ENCODE data around the gene ADRA1B. TPM values are rescaled to one million over a fixed set of nuclear protein-coding genes. Genes with fewer than 3 reads are reported as not detected.

ADRA1B gene
- total RNA-seq = not detected

GRCh38 chr5:159915904-159916840, at the start of gene ADRA1B:
ADRA1B (plus strand) TSS chr5:159916482; CDS start chr5:159916906, 424 bp downstream.
- intact Hi-C loops (cut with micrococcal nuclease) = loop anchor here (1.0 to 5.0 kb wide), 5 partner anchors 154 to 629 kb away; partner anchors contain the start of gene IL12B
- Mint-ChIP-seq H3K4me3 (peak within 1 kb of the TSS; percentile 7), H3K4me1 (ENCODE audit: low read depth) (peaks cover 10% of the 10 kb centered on the region), H3K27me3 (peaks cover 47% of the 10 kb centered on the region), H3K36me3 (no peaks in the 10 kb centered on the region), H3K9me3 (no peaks in the 10 kb centered on the region), H3K27ac (no peak within 1 kb of the TSS)
- ChIA-PET CTCF (interaction anchor here (0.6 to 3.1 kb wide), 8 partner anchors 9 to 630 kb away, joined by 3 to 14 read pairs (median 6); no protein-coding TSS in a partner anchor), POLR2A (no interaction called here)
- peak; percentile 66 for DNase-seq

DNA sequence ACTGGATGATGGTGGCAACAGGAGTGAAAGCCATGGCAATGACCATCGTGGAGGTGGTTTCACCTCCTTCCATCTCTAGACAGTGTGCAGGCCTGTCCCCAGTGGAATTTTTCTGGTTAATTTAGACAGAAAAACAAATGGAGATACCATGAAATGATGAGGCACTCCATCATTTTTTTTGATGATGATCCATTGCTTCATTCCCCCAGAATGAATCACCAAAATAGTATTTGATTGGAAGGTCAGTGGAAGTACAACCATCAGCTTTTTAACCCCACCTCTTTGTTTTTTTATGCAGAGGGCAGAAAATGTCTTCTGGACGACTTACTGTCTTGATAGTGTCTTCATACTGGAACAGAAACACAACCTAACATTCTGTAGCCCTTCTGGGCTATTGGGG, 42.6 kb upstream of the ADRA1B start:
- no peak for DNase-seq
- CTCF ChIA-PET = no interaction called here
- Mint-ChIP-seq H3K9me3 (no peaks in the 10 kb centered on the region), H3K4me1 (ENCODE audit: low read depth) (no peaks in the 10 kb centered on the region), H3K27ac (no peak overlapping the region), H3K4me3 (no peak overlapping the region), H3K27me3 (peaks cover 25% of the 10 kb centered on the region), H3K36me3 (no peaks in the 10 kb centered on the region)
- POLR2A ChIA-PET = no interaction called here
- intact Hi-C loops (cut with micrococcal nuclease) = no loop called here

DNA sequence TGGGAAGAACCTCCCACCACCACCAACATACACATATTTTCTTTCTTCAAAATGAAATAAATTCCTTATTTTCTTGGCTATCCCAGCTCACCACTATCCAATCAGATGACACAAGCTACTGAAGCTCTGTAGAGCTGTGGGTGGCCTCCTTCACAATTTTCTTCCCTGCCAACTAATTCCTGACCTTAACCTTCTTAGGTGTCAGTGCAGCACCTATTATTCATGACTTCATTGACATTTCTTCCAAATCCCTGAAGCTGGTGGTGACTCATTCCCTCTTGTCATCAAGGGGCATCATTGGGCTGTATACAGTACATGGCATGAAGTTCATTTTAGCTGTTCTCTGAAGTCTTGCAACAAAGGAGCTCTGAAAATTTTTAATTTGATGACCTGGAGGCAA, 42.0 kb upstream of the ADRA1B start:
- POLR2A ChIA-PET = no interaction called here
- peaks cover 27% of the 10 kb centered on the region for H3K27me3 Mint-ChIP-seq

GRCh38 chr5:159877016-159877415, 39.3 kb upstream of the ADRA1B start:
- POLR2A ChIA-PET = no interaction called here
- intact Hi-C loops (cut with micrococcal nuclease) = no loop called here
- H3K27me3 Mint-ChIP-seq = peaks cover 33% of the 10 kb centered on the region
- H3K4me1 Mint-ChIP-seq (ENCODE audit: low read depth) = no peaks in the 10 kb centered on the region
- H3K36me3 Mint-ChIP-seq = no peaks in the 10 kb centered on the region
- CTCF ChIA-PET = no interaction called here
- no peak overlapping the region for H3K4me3 Mint-ChIP-seq
- no peak overlapping the region for H3K27ac Mint-ChIP-seq
- no peak for DNase-seq
- H3K9me3 Mint-ChIP-seq = no peaks in the 10 kb centered on the region

More for the DNA sequence above, 42.0 kb upstream of the ADRA1B start:
- no peaks in the 10 kb centered on the region for H3K9me3 Mint-ChIP-seq
- H3K4me3 Mint-ChIP-seq = no peak overlapping the region
- CTCF ChIA-PET = no interaction called here
- no peaks in the 10 kb centered on the region for H3K4me1 Mint-ChIP-seq (ENCODE audit: low read depth)
- intact Hi-C loops (cut with micrococcal nuclease) = no loop called here
- no peaks in the 10 kb centered on the region for H3K36me3 Mint-ChIP-seq
- H3K27ac Mint-ChIP-seq = no peak overlapping the region
- no peak for DNase-seq

DNA sequence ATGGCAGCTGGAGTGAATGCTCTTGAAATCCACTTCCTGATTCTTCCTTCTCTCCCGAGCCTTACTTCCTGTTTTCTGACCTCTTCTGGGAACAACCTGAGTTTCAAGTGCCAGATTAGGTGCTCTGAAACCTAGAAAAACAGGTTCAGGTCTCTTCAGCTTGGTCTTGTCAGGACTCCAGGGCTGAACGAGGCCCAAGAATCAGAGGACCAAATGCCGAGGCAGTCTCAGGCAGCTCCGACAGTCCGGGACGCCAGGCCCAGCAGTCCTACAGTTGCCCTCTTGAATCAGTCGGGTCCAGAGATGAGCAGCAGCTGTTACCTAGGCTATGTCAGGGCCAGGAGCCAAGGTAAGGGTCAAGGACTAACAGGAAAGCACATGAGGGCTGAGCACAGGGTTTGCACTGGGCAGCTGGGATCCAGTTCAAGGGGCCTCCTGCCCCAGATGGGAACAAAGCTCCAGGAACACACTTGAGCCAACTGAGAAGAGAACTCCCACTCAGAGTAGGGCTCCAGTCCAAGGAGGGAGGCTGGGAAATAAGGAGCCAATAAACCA, 38.3 kb upstream of the ADRA1B start:
- Mint-ChIP-seq H3K27me3 (peaks cover 32% of the 10 kb centered on the region), H3K4me3 (no peak overlapping the region), H3K4me1 (ENCODE audit: low read depth) (no peaks in the 10 kb centered on the region), H3K27ac (no peak overlapping the region), H3K9me3 (no peaks in the 10 kb centered on the region), H3K36me3 (no peaks in the 10 kb centered on the region)
- intact Hi-C loops (cut with micrococcal nuclease) = no loop called here
- DNase-seq = no peak
- ChIA-PET CTCF (no interaction called here), POLR2A (no interaction called here)

DNA sequence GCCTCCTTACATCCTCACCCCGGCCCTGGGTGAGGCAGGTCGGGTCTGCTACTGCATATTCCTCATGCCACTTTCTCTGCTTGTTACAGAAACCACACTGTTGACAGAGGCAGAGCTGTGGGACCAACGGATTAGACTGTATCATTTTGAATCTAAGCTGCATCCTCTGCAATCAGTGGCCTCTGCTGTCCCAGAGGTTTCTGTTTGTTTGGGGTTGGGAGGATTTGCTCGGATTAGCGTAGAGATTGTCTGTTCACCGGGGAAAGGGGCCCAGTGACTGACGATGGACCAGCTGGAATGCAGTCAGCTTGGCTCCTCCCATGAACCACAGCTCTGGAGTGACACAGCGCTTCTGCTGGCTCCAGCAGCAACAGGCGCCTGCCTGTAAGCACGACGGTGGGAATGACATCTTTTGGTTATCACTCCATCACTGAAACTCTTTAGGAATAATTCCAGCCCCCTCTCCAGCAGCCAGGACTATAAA, 37.3 kb upstream of the ADRA1B start:
- Mint-ChIP-seq H3K27me3 (peaks cover 26% of the 10 kb centered on the region), H3K4me1 (ENCODE audit: low read depth) (no peaks in the 10 kb centered on the region), H3K27ac (no peak overlapping the region), H3K4me3 (no peak overlapping the region), H3K36me3 (no peaks in the 10 kb centered on the region), H3K9me3 (no peaks in the 10 kb centered on the region)
- intact Hi-C loops (cut with micrococcal nuclease) = no loop called here
- POLR2A ChIA-PET = no interaction called here
- CTCF ChIA-PET = no interaction called here
- DNase-seq = no peak

DNA sequence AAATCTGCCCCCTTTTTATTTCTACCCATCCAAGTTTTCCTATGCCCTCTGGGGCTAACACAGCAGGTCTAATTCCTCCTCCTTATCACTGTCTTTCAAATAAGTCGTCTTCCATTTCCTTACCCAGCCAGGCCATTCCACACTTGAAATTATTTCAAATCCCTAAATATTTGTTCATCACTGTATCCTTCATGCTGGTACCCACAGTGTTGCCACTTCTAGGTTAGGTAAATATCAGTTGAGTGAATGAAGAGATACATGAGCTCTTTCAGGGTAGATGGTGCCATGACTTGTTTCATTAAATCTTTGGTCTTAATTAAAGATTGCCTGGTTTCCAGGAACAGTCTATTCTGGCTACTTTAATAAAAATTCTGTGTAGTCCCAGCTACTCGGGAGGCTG, 35.6 kb upstream of the ADRA1B start:
- CTCF ChIA-PET = no interaction called here
- POLR2A ChIA-PET = no interaction called here
- Mint-ChIP-seq H3K4me3 (no peak overlapping the region), H3K27me3 (peaks cover 26% of the 10 kb centered on the region), H3K9me3 (no peaks in the 10 kb centered on the region), H3K27ac (no peak overlapping the region), H3K4me1 (ENCODE audit: low read depth) (no peaks in the 10 kb centered on the region), H3K36me3 (no peaks in the 10 kb centered on the region)
- intact Hi-C loops (cut with micrococcal nuclease) = no loop called here
- DNase-seq = no peak

- intact Hi-C loops (cut with micrococcal nuclease) = no loop called here
- H3K36me3 Mint-ChIP-seq = no peaks in the 10 kb centered on the region
- H3K27me3 Mint-ChIP-seq = peaks cover 26% of the 10 kb centered on the region
- CTCF ChIA-PET = no interaction called here
- DNase-seq = no peak
- H3K27ac Mint-ChIP-seq = no peak overlapping the region
- no peak overlapping the region for H3K4me3 Mint-ChIP-seq
- H3K4me1 Mint-ChIP-seq (ENCODE audit: low read depth) = no peaks in the 10 kb centered on the region
- H3K9me3 Mint-ChIP-seq = no peaks in the 10 kb centered on the region
- POLR2A ChIA-PET = no interaction called here
Observed at GRCh38 chr5:159881967-159882366, 34.3 kb upstream of the ADRA1B start.

DNA sequence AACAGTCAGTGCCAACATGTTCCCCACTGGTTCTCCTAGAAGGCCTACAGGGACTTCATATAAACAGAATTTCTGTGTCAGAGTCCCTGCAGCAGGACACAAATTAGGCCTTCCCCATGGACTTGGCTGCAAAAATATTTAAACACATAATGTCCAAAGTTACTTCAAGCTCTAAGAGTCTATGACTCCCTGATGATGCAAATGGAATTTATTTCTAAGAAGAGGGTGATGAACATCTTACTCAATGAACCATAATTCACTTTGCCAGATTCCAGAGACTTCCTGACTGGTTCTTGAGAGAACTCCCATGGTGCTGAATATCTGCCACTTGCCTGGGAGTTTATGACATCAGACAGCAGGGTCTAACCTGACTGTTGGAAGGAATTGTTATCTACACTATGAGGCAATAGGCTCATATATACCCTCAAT, 32.7 kb upstream of the ADRA1B start:
- Mint-ChIP-seq H3K27me3 (peaks cover 19% of the 10 kb centered on the region), H3K36me3 (no peaks in the 10 kb centered on the region), H3K4me1 (ENCODE audit: low read depth) (no peaks in the 10 kb centered on the region), H3K4me3 (no peak overlapping the region), H3K9me3 (no peaks in the 10 kb centered on the region), H3K27ac (no peak overlapping the region)
- no peak for DNase-seq
- intact Hi-C loops (cut with micrococcal nuclease) = no loop called here
- ChIA-PET POLR2A (no interaction called here), CTCF (no interaction called here)

- Mint-ChIP-seq H3K36me3 (no peaks in the 10 kb centered on the region), H3K4me3 (no peak overlapping the region), H3K4me1 (ENCODE audit: low read depth) (no peaks in the 10 kb centered on the region), H3K27ac (no peak overlapping the region), H3K27me3 (peaks cover 17% of the 10 kb centered on the region), H3K9me3 (no peaks in the 10 kb centered on the region)
- ChIA-PET CTCF (interaction anchor here (1.3 kb wide), 1 partner anchor 102 kb away, joined by 4 read pairs; no protein-coding TSS in a partner anchor), POLR2A (no interaction called here)
- intact Hi-C loops (cut with micrococcal nuclease) = no loop called here
- DNase-seq = no peak
Observed at GRCh38 chr5:159884917-159885620, 31.2 kb upstream of the ADRA1B start.

DNA sequence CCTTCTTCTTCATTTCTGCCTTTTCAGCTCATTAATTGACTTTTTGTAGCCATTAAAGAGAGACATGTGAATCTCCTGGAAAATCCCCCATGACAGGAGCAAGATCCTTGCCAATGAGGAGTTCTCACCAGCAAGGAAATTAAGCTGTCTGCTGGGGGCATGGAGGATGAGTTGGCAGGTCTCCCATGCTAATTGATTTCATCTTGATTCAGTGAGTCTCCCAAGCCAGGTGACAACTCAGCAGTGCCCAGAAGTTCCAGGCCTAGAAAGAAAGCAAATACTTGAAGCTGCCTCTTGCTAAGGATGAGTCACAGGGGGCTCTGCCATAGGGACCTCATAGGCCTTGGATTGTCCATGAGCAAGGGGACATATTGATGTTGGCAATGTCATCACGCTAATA, 30.0 kb upstream of the ADRA1B start:
- peaks cover 11% of the 10 kb centered on the region for H3K27me3 Mint-ChIP-seq
- POLR2A ChIA-PET = no interaction called here
- DNase-seq = no peak
- H3K27ac Mint-ChIP-seq = no peak overlapping the region
- H3K9me3 Mint-ChIP-seq = no peaks in the 10 kb centered on the region
- CTCF ChIA-PET = interaction anchor here (1.3 kb wide), 1 partner anchor 101 kb away, joined by 4 read pairs; no protein-coding TSS in a partner anchor
- H3K36me3 Mint-ChIP-seq = no peaks in the 10 kb centered on the region
- intact Hi-C loops (cut with micrococcal nuclease) = no loop called here
- no peaks in the 10 kb centered on the region for H3K4me1 Mint-ChIP-seq (ENCODE audit: low read depth)
- no peak overlapping the region for H3K4me3 Mint-ChIP-seq

GRCh38 chr5:159887050-159887449, 29.2 kb upstream of the ADRA1B start:
- Mint-ChIP-seq H3K36me3 (no peaks in the 10 kb centered on the region), H3K9me3 (no peaks in the 10 kb centered on the region), H3K4me1 (ENCODE audit: low read depth) (no peaks in the 10 kb centered on the region), H3K27me3 (peaks cover 8% of the 10 kb centered on the region), H3K4me3 (no peak overlapping the region), H3K27ac (no peak overlapping the region)
- intact Hi-C loops (cut with micrococcal nuclease) = no loop called here
- POLR2A ChIA-PET = no interaction called here
- no peak for DNase-seq
- CTCF ChIA-PET = no interaction called here

Data from activated CD4-positive, alpha-beta memory T cell treated with anti-CD3 and anti-CD28 coated beads for 36 hours (primary cell).